Germinal center (tissue), 1 donor: Measurements from ENCODE around the gene USF2.

Source experiments
- DNase-seq: peaks from one replicate; pipeline ENCODE4 v3.0.0; 2012; ENCODE audit warnings: mixed read lengths, low spot score

USF2 gene

GRCh38 chr19:35321291-35321690 is 52.5 kb downstream of the USF2 start:
- no peak for DNase-seq

DNA sequence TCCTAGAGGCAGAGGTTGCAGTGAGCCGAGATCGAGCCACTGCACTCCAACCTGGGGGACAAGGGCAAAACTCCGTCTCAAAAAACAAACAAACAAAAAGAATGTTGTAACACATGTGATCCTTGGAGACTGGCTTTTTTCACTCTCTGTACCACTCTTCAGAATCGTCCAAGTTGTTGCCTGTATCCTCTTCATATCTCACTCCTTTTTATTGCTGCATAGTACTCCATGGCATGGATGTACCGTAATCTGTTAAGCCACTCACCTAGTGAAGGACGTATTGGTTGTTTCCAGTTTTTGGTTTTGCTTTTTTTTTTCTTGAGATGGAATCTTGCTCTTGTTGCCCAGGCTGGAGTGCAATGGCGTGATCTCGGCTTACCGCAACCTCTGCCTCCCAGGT is 53.3 kb downstream of the USF2 start:
- DNase-seq: no peak

GRCh38 chr19:35327642-35328041 is 58.9 kb downstream of the USF2 start:
- DNase-seq: no peak

GRCh38 chr19:35328851-35329285 is 60.1 kb downstream of the USF2 start, which contains the start of gene CD22:
CD22 (plus strand) TSS chr19:35329187; CDS start chr19:35332041, 2,854 bp downstream.
- peak; percentile 82 for DNase-seq

GRCh38 chr19:35329323-35329722 is 60.6 kb downstream of the USF2 start:
- no peak for DNase-seq
